Measurements from ENCODE around the gene SFTPB. TPM values are rescaled to one million over a fixed set of nuclear protein-coding genes. Genes with fewer than 3 reads are reported as not detected.

The SFTPB gene
- total RNA-seq, 2 donors from 2014 or later, result not detected

- Mint-ChIP-seq H3K36me3 (ENCODE audit: low read depth) (no peaks in the 10 kb centered on the region), H3K27ac (peak overlapping the region; percentile 32), H3K9me3 (no peaks in the 10 kb centered on the region), H3K4me3 (no peak overlapping the region), H3K4me1 (peaks cover 34% of the 10 kb centered on the region), H3K27me3 (peaks cover 4% of the 10 kb centered on the region)
- ATAC-seq (replicated peaks), result no peak
Measured at GRCh38 chr2:85706599-85707296, 38.7 kb upstream of the SFTPB start.

GRCh38 chr2:85706063-85706462 lies 38.1 kb upstream of the SFTPB start:
- Mint-ChIP-seq H3K4me3 (no peak overlapping the region), H3K36me3 (ENCODE audit: low read depth) (no peaks in the 10 kb centered on the region), H3K4me1 (peaks cover 34% of the 10 kb centered on the region), H3K27ac (peak overlapping the region; percentile 20), H3K27me3 (peaks cover 4% of the 10 kb centered on the region), H3K9me3 (no peaks in the 10 kb centered on the region)
- no peak for ATAC-seq (replicated peaks)

- H3K27ac Mint-ChIP-seq, result peak overlapping the region; percentile 20
- H3K4me3 Mint-ChIP-seq, result no peak overlapping the region
- H3K27me3 Mint-ChIP-seq, result peaks cover 4% of the 10 kb centered on the region
- no peaks in the 10 kb centered on the region for H3K36me3 Mint-ChIP-seq (ENCODE audit: low read depth)
- H3K4me1 Mint-ChIP-seq, result peaks cover 34% of the 10 kb centered on the region
- ATAC-seq (replicated peaks), result no peak
- no peaks in the 10 kb centered on the region for H3K9me3 Mint-ChIP-seq
Measured at GRCh38 chr2:85705680-85706039, 37.7 kb upstream of the SFTPB start.

GRCh38 chr2:85704800-85705679 lies 37.0 kb upstream of the SFTPB start:
- peak overlapping the region; percentile 20 for H3K27ac Mint-ChIP-seq
- H3K4me1 Mint-ChIP-seq, result peaks cover 34% of the 10 kb centered on the region
- no peaks in the 10 kb centered on the region for H3K36me3 Mint-ChIP-seq (ENCODE audit: low read depth)
- H3K27me3 Mint-ChIP-seq, result peaks cover 4% of the 10 kb centered on the region
- H3K4me3 Mint-ChIP-seq, result no peak overlapping the region
- H3K9me3 Mint-ChIP-seq, result no peaks in the 10 kb centered on the region
- peak; percentile 44 for ATAC-seq (replicated peaks)

GRCh38 chr2:85704038-85704437 lies 36.0 kb upstream of the SFTPB start:
- Mint-ChIP-seq H3K9me3 (no peaks in the 10 kb centered on the region), H3K4me3 (no peak overlapping the region), H3K36me3 (ENCODE audit: low read depth) (no peaks in the 10 kb centered on the region), H3K4me1 (peaks cover 34% of the 10 kb centered on the region), H3K27ac (peak overlapping the region; percentile 60), H3K27me3 (no peaks in the 10 kb centered on the region)
- ATAC-seq (replicated peaks), result no peak

- Mint-ChIP-seq H3K36me3 (ENCODE audit: low read depth) (no peaks in the 10 kb centered on the region), H3K9me3 (no peaks in the 10 kb centered on the region), H3K4me3 (no peak overlapping the region), H3K4me1 (peaks cover 34% of the 10 kb centered on the region), H3K27ac (peak overlapping the region; percentile 60), H3K27me3 (no peaks in the 10 kb centered on the region)
- no peak for ATAC-seq (replicated peaks)
Measured at GRCh38 chr2:85703329-85703728, 35.3 kb upstream of the SFTPB start.

GRCh38 chr2:85702800-85703199 lies 34.8 kb upstream of the SFTPB start:
- H3K27me3 Mint-ChIP-seq, result no peaks in the 10 kb centered on the region
- H3K9me3 Mint-ChIP-seq, result no peaks in the 10 kb centered on the region
- peaks cover 34% of the 10 kb centered on the region for H3K4me1 Mint-ChIP-seq
- no peak for ATAC-seq (replicated peaks)
- H3K36me3 Mint-ChIP-seq (ENCODE audit: low read depth), result no peaks in the 10 kb centered on the region
- peak overlapping the region; percentile 60 for H3K27ac Mint-ChIP-seq
- no peak overlapping the region for H3K4me3 Mint-ChIP-seq

GRCh38 chr2:85702172-85702571 lies 34.2 kb upstream of the SFTPB start:
- ATAC-seq (replicated peaks), result no peak
- Mint-ChIP-seq H3K36me3 (ENCODE audit: low read depth) (no peaks in the 10 kb centered on the region), H3K4me1 (peaks cover 32% of the 10 kb centered on the region), H3K9me3 (no peaks in the 10 kb centered on the region), H3K27me3 (no peaks in the 10 kb centered on the region), H3K27ac (peak overlapping the region; percentile 34), H3K4me3 (no peak overlapping the region)

- ATAC-seq (replicated peaks), result no peak
- H3K4me3 Mint-ChIP-seq, result no peak overlapping the region
- peak overlapping the region; percentile 3 for H3K27ac Mint-ChIP-seq
- peaks cover 22% of the 10 kb centered on the region for H3K4me1 Mint-ChIP-seq
- H3K27me3 Mint-ChIP-seq, result no peaks in the 10 kb centered on the region
- no peaks in the 10 kb centered on the region for H3K9me3 Mint-ChIP-seq
- no peaks in the 10 kb centered on the region for H3K36me3 Mint-ChIP-seq (ENCODE audit: low read depth)
Measured at GRCh38 chr2:85699325-85699724, 31.3 kb upstream of the SFTPB start.

GRCh38 chr2:85698880-85699254 lies 30.9 kb upstream of the SFTPB start:
- H3K27ac Mint-ChIP-seq, result no peak overlapping the region
- H3K9me3 Mint-ChIP-seq, result no peaks in the 10 kb centered on the region
- no peak overlapping the region for H3K4me3 Mint-ChIP-seq
- no peaks in the 10 kb centered on the region for H3K36me3 Mint-ChIP-seq (ENCODE audit: low read depth)
- no peaks in the 10 kb centered on the region for H3K27me3 Mint-ChIP-seq
- peaks cover 18% of the 10 kb centered on the region for H3K4me1 Mint-ChIP-seq
- ATAC-seq (replicated peaks), result no peak

- no peak for ATAC-seq (replicated peaks)
- Mint-ChIP-seq H3K27ac (no peak overlapping the region), H3K27me3 (no peaks in the 10 kb centered on the region), H3K4me3 (no peak overlapping the region), H3K9me3 (no peaks in the 10 kb centered on the region), H3K4me1 (peaks cover 13% of the 10 kb centered on the region), H3K36me3 (ENCODE audit: low read depth) (no peaks in the 10 kb centered on the region)
Measured at GRCh38 chr2:85698184-85698879, 30.3 kb upstream of the SFTPB start.

- no peak overlapping the region for H3K27ac Mint-ChIP-seq
- H3K27me3 Mint-ChIP-seq, result no peaks in the 10 kb centered on the region
- no peaks in the 10 kb centered on the region for H3K9me3 Mint-ChIP-seq
- H3K4me1 Mint-ChIP-seq, result peaks cover 7% of the 10 kb centered on the region
- ATAC-seq (replicated peaks), result no peak
- H3K36me3 Mint-ChIP-seq (ENCODE audit: low read depth), result no peaks in the 10 kb centered on the region
- H3K4me3 Mint-ChIP-seq, result no peak overlapping the region
Measured at GRCh38 chr2:85697716-85698115, 29.7 kb upstream of the SFTPB start.

- no peak overlapping the region for H3K4me3 Mint-ChIP-seq
- H3K4me1 Mint-ChIP-seq, result peaks cover under 1% of the 10 kb centered on the region
- H3K9me3 Mint-ChIP-seq, result no peaks in the 10 kb centered on the region
- H3K27ac Mint-ChIP-seq, result no peak overlapping the region
- no peaks in the 10 kb centered on the region for H3K36me3 Mint-ChIP-seq (ENCODE audit: low read depth)
- no peak for ATAC-seq (replicated peaks)
- H3K27me3 Mint-ChIP-seq, result no peaks in the 10 kb centered on the region
Measured at GRCh38 chr2:85697096-85697495, 29.1 kb upstream of the SFTPB start.

- H3K4me3 Mint-ChIP-seq, result no peak overlapping the region
- H3K27me3 Mint-ChIP-seq, result no peaks in the 10 kb centered on the region
- no peak for ATAC-seq (replicated peaks)
- H3K27ac Mint-ChIP-seq, result no peak overlapping the region
- H3K36me3 Mint-ChIP-seq (ENCODE audit: low read depth), result no peaks in the 10 kb centered on the region
- no peaks in the 10 kb centered on the region for H3K9me3 Mint-ChIP-seq
- H3K4me1 Mint-ChIP-seq, result no peaks in the 10 kb centered on the region
Measured at GRCh38 chr2:85695691-85696668, 28.0 kb upstream of the SFTPB start.
